GM19238 (cell line): ENCODE results near the gene SCGN.

Experiments
- DNase-seq: peaks from one replicate; pipeline ENCODE4 v3.0.0; 2011; ENCODE audit warnings: low spot score; ENCODE audit not compliant: insufficient read length

The SCGN gene

GRCh38 chr6:25652007-25652515 is at the start of gene SCGN:
Gene SCGN (plus strand): TSS chr6:25652215. CDS start chr6:25652404, 189 bp downstream.
- DNase-seq = peak; percentile 5

GRCh38 chr6:25602674-25602982 is 49.4 kb upstream of the SCGN start:
- no peak for DNase-seq

- no peak for DNase-seq
These were observed 48.8 kb upstream of the SCGN start for GRCh38 chr6:25603251-25603650.

- no peak for DNase-seq
These were observed 45.9 kb upstream of the SCGN start for GRCh38 chr6:25606151-25606550.

GRCh38 chr6:25608558-25609174 is 43.3 kb upstream of the SCGN start:
- no peak for DNase-seq

- DNase-seq = no peak
These were observed 39.3 kb upstream of the SCGN start for GRCh38 chr6:25612666-25613065.

- no peak for DNase-seq
These were observed 38.6 kb upstream of the SCGN start for GRCh38 chr6:25613415-25613814.

- DNase-seq = no peak
These were observed 38.0 kb upstream of the SCGN start for GRCh38 chr6:25614052-25614451.

- DNase-seq = no peak
These were observed 36.5 kb upstream of the SCGN start for GRCh38 chr6:25615471-25615870.

- peak; percentile 20 for DNase-seq
These were observed 34.0 kb upstream of the SCGN start for GRCh38 chr6:25617997-25618396.

- DNase-seq = no peak
These were observed 32.8 kb upstream of the SCGN start for GRCh38 chr6:25619217-25619616.

- DNase-seq = no peak
These were observed 31.6 kb upstream of the SCGN start for GRCh38 chr6:25620391-25620790.

- no peak for DNase-seq
These were observed 28.9 kb upstream of the SCGN start for GRCh38 chr6:25623065-25623464.

GRCh38 chr6:25623879-25624278 is 28.1 kb upstream of the SCGN start:
- DNase-seq = no peak

GRCh38 chr6:25627001-25627400 is 25.0 kb upstream of the SCGN start:
- DNase-seq = no peak

GRCh38 chr6:25628471-25629197 is 23.4 kb upstream of the SCGN start:
- DNase-seq = no peak

- no peak for DNase-seq
These were observed 22.8 kb upstream of the SCGN start for GRCh38 chr6:25629198-25629576.

GRCh38 chr6:25630508-25631278 is 21.3 kb upstream of the SCGN start:
- no peak for DNase-seq

GRCh38 chr6:25635886-25636317 is 16.1 kb upstream of the SCGN start:
- no peak for DNase-seq

- DNase-seq = no peak
These were observed 14.8 kb upstream of the SCGN start for GRCh38 chr6:25637211-25637610.

- DNase-seq = no peak
These were observed 14.0 kb upstream of the SCGN start for GRCh38 chr6:25637960-25638434.

GRCh38 chr6:25639653-25640052 is 12.4 kb upstream of the SCGN start:
- no peak for DNase-seq
